ENCODE data around the gene MTOR. TPM values are rescaled to one million over a fixed set of nuclear protein-coding genes. Genes with fewer than 3 reads are reported as not detected.

The MTOR gene
- total and polyA plus RNA-seq, 2 of the 8 experiments (the other 6 are each of a cell fraction or from before 2014, with no cell fraction given): 44.2 to 76.8 TPM

DNA sequence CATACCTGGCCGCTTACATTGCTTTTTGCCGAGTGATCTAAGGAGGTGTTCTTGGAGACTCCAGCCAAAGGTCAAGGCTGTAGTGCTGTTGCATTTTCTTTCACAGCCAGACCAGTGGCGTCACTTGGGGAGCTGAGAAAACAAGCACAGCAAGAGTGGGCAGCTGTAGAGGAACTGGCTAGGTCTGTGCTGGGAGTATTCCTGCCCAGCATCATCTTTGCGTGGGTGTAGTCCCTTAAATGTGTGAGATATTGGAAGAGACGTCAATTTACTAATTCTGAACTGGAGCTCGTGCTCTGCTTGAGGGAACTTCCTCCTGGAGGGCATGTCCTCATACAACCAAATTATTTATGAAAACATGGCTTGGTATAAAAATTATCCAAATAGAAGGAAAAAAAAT, 20.8 kb upstream of the MTOR start:
- Histone ChIP-seq H2BK5ac (ENCODE audit: low read depth, low read length) (no peak overlapping the region), H3K4ac (replicated peaks; ENCODE audit: insufficient read length, low read depth, low read length) (no peak overlapping the region), H3K9me3 (ENCODE audit: insufficient read depth in 2 of 2, low read depth in 1 of 2, low read length in 1 of 2) (no peaks in the 10 kb centered on the region), H2BK120ac (replicated peaks; ENCODE audit: low read depth, low read length) (no peak overlapping the region), H3K4me2 (ENCODE audit: insufficient read depth in 1 of 2, low read depth in 2 of 2, low read length in 2 of 2) (no peak overlapping the region), H2BK20ac (ENCODE audit: low read length) (no peak overlapping the region), H3K18ac (ENCODE audit: extremely low read depth, low read length) (no peak overlapping the region), H3K4me1 (replicated peaks in 1 of 4; ENCODE audit: control insufficient read depth in 3 of 4, insufficient read depth in 4 of 4, low read length in 3 of 4) (peaks cover 9 to 26% (median 22%) of the 10 kb centered on the region in 4 experiments), H3K79me2 (ENCODE audit: control insufficient read depth in 1 of 2, insufficient read depth in 2 of 2, low read length in 2 of 2) (peaks cover 6 to 38% of the 10 kb centered on the region in 2 experiments; a peak in 3 of 4 replicates), H4K8ac (ENCODE audit: extremely low read depth, insufficient read depth, low read length) (no peak overlapping the region), H3K23ac (ENCODE audit: insufficient read length) (no peak overlapping the region), H4K5ac (ENCODE audit: insufficient read length, low read depth, low read length) (no peak overlapping the region), H3K56ac (replicated peaks; ENCODE audit: insufficient read length, low read depth, low read length) (no peak overlapping the region), H3K27ac (ENCODE audit: low read depth, low read length) (no peak overlapping the region), H3K4me3 (ENCODE audit: extremely low read depth in 1 of 4, insufficient read depth in 2 of 4, low read depth in 3 of 4, low read length in 4 of 4) (no peak overlapping the region), H2BK15ac (ENCODE audit: low read length) (no peak overlapping the region), H2BK12ac (ENCODE audit: low read depth, low read length) (no peak overlapping the region), H2AFZ (ENCODE audit: low read length) (no peak overlapping the region), H3K36me3 (ENCODE audit: control insufficient read depth in 2 of 4, insufficient read depth in 4 of 4, low read length in 3 of 4) (peaks cover 0 to 16% (median 1%) of the 10 kb centered on the region in 4 experiments; a peak in 4 of 8 replicates), H3K14ac (ENCODE audit: insufficient read length) (no peak overlapping the region), H3K23me2 (ENCODE audit: low read depth, low read length) (no peaks in the 10 kb centered on the region; the same call in 1 of the 2 replicates), H4K91ac (replicated peaks; ENCODE audit: insufficient read length, low read length) (no peak overlapping the region), H4K20me1 (replicated peaks in 1 of 2; ENCODE audit: control insufficient read depth in 1 of 2, insufficient read depth in 2 of 2, low read length in 2 of 2) (peaks cover 0 to 2% of the 10 kb centered on the region in 2 experiments), H3K9ac (replicated peaks in 1 of 4; ENCODE audit: extremely low read depth in 1 of 4, low read depth in 3 of 4, low read length in 3 of 4) (no peak overlapping the region), H3K79me1 (ENCODE audit: low read depth, low read length) (peaks cover 18% of the 10 kb centered on the region), H3K27me3 (replicated peaks in 1 of 4; ENCODE audit: control insufficient read depth in 3 of 4, extremely low read depth in 1 of 4, insufficient read depth in 3 of 4, low read length in 3 of 4) (no peaks in the 10 kb centered on the region), H2AK5ac (ENCODE audit: low read depth, low read length) (no peak overlapping the region)
- WGBS, 2 experiments (ENCODE audit: extremely low coverage in 1 of 2, insufficient coverage in 1 of 2, insufficient read length in 1 of 2, insufficient replicate concordance in 2 of 2, low coverage in 1 of 2, low lambda C conversion rate in 2 of 2, missing lambda C conversion rate in 1 of 2): 95% methylated on average over 6 of the region's 6 CpGs; no CpG with 5 or more reads in 1 of the 2 experiments
- ChIA-PET POLR2A (ENCODE audit: partially characterized antibody) (interaction anchor here (0.5 to 2.4 kb wide), 4 partner anchors 8 to 16 kb away, joined by 3 to 13 read pairs (median 5); partner anchors contain the start of gene UBIAD1), CTCF (ENCODE audit: partially characterized antibody) (interaction anchor here (0.6 to 1.2 kb wide), 4 partner anchors 10 to 1498 kb away, joined by 3 to 4 read pairs (median 3); partner anchors contain the start of gene UBIAD1)
- FAIRE-seq (no peak), DNase-seq (ENCODE audit: low read depth in 1 of 2, low spot score in 2 of 2) (no peak)
- TF ChIP-seq YY1 (IDR thresholded peaks at IDR 0.05; ENCODE audit: low read depth, low read length) (no peak), RBBP5 (IDR thresholded peaks at IDR 0.05; ENCODE audit: borderline replicate concordance, low read depth, low read length) (no peak), SRF (IDR thresholded peaks at IDR 0.05; ENCODE audit: low read depth, low read length) (no peak)
- TF ChIP-seq, protein P1, sequence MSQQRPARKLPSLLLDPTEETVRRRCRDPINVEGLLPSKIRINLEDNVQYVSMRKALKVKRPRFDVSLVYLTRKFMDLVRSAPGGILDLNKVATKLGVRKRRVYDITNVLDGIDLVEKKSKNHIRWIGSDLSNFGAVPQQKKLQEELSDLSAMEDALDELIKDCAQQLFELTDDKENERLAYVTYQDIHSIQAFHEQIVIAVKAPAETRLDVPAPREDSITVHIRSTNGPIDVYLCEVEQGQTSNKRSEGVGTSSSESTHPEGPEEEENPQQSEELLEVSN (IDR thresholded peaks at IDR 0.05): no peak
- TF ChIP-seq, protein P2, sequence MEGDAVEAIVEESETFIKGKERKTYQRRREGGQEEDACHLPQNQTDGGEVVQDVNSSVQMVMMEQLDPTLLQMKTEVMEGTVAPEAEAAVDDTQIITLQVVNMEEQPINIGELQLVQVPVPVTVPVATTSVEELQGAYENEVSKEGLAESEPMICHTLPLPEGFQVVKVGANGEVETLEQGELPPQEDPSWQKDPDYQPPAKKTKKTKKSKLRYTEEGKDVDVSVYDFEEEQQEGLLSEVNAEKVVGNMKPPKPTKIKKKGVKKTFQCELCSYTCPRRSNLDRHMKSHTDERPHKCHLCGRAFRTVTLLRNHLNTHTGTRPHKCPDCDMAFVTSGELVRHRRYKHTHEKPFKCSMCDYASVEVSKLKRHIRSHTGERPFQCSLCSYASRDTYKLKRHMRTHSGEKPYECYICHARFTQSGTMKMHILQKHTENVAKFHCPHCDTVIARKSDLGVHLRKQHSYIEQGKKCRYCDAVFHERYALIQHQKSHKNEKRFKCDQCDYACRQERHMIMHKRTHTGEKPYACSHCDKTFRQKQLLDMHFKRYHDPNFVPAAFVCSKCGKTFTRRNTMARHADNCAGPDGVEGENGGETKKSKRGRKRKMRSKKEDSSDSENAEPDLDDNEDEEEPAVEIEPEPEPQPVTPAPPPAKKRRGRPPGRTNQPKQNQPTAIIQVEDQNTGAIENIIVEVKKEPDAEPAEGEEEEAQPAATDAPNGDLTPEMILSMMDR (IDR thresholded peaks at IDR 0.05; ENCODE audit: control extremely low read depth in 1 of 3, insufficient read depth in 1 of 3, low read depth in 1 of 3, low read length in 3 of 3): no peak
- TF ChIP-seq, protein P3, sequence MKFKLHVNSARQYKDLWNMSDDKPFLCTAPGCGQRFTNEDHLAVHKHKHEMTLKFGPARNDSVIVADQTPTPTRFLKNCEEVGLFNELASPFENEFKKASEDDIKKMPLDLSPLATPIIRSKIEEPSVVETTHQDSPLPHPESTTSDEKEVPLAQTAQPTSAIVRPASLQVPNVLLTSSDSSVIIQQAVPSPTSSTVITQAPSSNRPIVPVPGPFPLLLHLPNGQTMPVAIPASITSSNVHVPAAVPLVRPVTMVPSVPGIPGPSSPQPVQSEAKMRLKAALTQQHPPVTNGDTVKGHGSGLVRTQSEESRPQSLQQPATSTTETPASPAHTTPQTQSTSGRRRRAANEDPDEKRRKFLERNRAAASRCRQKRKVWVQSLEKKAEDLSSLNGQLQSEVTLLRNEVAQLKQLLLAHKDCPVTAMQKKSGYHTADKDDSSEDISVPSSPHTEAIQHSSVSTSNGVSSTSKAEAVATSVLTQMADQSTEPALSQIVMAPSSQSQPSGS (IDR thresholded peaks at IDR 0.05; ENCODE audit: low read length): no peak

All from H1 (cell line).